Urinary bladder (tissue), 4 donors: ENCODE measurements around the gene PROX2. TPM values are rescaled to one million over a fixed set of nuclear protein-coding genes. Genes with fewer than 3 reads are reported as not detected.

Source experiments
- DNase-seq: peaks from one replicate; pipeline ENCODE4 v3.0.0-alpha.2; 2015; ENCODE audit errors: extremely low spot score
- H3K27ac ChIP-seq: one replicate; pipeline ENCODE4 v1.5.1; 2013; ENCODE audit warnings: low read depth, mild to moderate bottlenecking, moderate library complexity
- H3K36me3 ChIP-seq: one replicate; pipeline ENCODE4 v1.6.1; 2013; ENCODE audit warnings: mild to moderate bottlenecking, moderate library complexity; ENCODE audit not compliant: insufficient read depth
- H3K4me1 ChIP-seq: one replicate; pipeline ENCODE4 v1.6.1; 2013; ENCODE audit warnings: mild to moderate bottlenecking, moderate library complexity; ENCODE audit not compliant: insufficient read depth
- H3K4me3 ChIP-seq: one replicate; pipeline ENCODE4 v1.5.1; 2013; ENCODE audit warnings: low read depth, low read length
- whole genome bisulfite sequencing: extraction: QIAGEN DNeasy Blood & Tissue Kit; methylation state at CpG from one replicate; pipeline ENCODE4 v1.1.7; 2013; 5-methylcytosine and 5-hydroxymethylcytosine counted together
- polyA plus RNA-seq: library from polyadenylated mRNA; stranded (reverse); fragments of 200-250 nt; gene quantifications from one replicate; pipeline ENCODE4 v1.2.3, GENCODE V29; 2013
- total RNA-seq: library from RNA; depleted of rRNA; stranded (reverse); fragments of >200 nt; gene quantifications from one replicate; pipeline ENCODE4 v1.2.3, GENCODE V29; 2014
- donor health status: healthy with polysubstance abuse.
- donor health status: healthy.

Gene PROX2
- total and polyA plus RNA-seq, 2 donors: not detected

GRCh38 chr14:74838166-74838565 lies 37.8 kb downstream of the PROX2 start:
- H3K27ac ChIP-seq: no peak overlapping the region
- H3K4me1 ChIP-seq: no peaks in the 10 kb centered on the region
- no peaks in the 10 kb centered on the region for H3K36me3 ChIP-seq
- 46% methylated on average over 2 of the region's 2 CpGs for whole genome bisulfite sequencing
- H3K4me3 ChIP-seq: no peak overlapping the region
- DNase-seq: no peak

- Histone ChIP-seq H3K4me1 (no peaks in the 10 kb centered on the region), H3K4me3 (no peak overlapping the region), H3K36me3 (no peaks in the 10 kb centered on the region), H3K27ac (no peak overlapping the region)
- no peak for DNase-seq
- WGBS: 43% methylated on average over 1 of the region's 1 CpG
Measured at GRCh38 chr14:74836251-74836960, 39.5 kb downstream of the PROX2 start.

DNA sequence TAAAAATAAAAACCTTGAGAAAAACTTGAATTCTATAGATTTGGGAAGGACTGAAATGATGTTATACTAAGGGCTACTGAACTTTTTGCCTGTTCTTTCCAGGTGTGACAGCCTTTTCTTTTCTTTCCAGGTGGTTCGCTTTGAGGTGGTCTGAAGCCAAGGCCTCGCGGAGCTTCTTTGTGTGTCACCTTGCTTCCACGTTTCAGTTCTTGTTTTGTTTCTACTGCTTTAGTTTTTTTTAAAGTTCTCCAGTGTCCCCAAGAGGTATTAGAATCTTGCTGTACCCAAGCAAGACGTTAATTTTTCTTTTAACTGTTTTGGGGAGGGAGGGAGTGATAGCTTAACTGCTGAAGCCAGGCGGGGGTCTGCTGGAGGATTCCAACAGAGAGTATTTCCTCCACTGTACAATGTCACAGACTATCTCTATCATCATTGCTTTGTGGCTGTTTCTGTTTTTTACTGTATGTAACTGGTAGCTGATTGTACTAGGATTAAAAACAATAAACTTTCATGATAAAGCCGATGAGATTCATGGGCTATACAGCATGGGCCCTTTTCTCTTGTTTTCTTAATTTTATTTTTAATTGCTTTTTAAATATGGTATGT lies 40.2 kb downstream of the PROX2 start:
- no peak overlapping the region for H3K27ac ChIP-seq
- 69% methylated on average over 7 of the region's 7 CpGs for WGBS

GRCh38 chr14:74834692-74835392 lies 41.1 kb downstream of the PROX2 start:
- Histone ChIP-seq H3K36me3 (no peaks in the 10 kb centered on the region), H3K4me3 (no peak overlapping the region), H3K27ac (no peak overlapping the region), H3K4me1 (no peaks in the 10 kb centered on the region)
- 72% methylated on average over 5 of the region's 5 CpGs for WGBS
- no peak for DNase-seq

More for the DNA sequence above, 40.2 kb downstream of the PROX2 start:
- no peaks in the 10 kb centered on the region for H3K36me3 ChIP-seq
- DNase-seq: no peak
- no peak overlapping the region for H3K4me3 ChIP-seq
- H3K4me1 ChIP-seq: no peaks in the 10 kb centered on the region

GRCh38 chr14:74832849-74833248 lies 43.1 kb downstream of the PROX2 start:
- WGBS: 91% methylated on average over 4 of the region's 4 CpGs
- H3K4me3 ChIP-seq: no peak overlapping the region
- no peaks in the 10 kb centered on the region for H3K36me3 ChIP-seq
- no peak overlapping the region for H3K27ac ChIP-seq
- no peak for DNase-seq
- no peaks in the 10 kb centered on the region for H3K4me1 ChIP-seq

DNA sequence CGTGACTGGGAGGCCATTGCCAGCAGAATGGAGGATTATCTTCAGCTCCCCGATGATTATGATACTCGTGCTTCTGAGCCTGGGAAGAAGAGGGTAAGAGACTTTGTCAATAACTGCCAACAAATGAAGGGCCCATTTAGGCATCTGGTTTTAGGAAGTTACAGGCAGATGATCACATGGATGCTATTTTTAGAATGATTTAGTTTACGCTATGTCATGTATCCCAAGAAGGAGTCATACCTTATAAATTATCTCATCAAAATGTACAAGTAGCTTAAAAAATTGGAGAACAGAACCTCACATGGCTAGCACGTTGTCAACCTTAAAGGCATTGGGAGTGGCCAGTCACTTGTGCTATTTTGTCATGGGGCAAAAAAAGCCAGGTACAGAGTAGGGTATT lies 46.7 kb downstream of the PROX2 start:
- Histone ChIP-seq H3K4me3 (no peak overlapping the region), H3K4me1 (peaks cover 3% of the 10 kb centered on the region), H3K27ac (no peak overlapping the region), H3K36me3 (no peaks in the 10 kb centered on the region)
- DNase-seq: no peak
- 85% methylated on average over 5 of the region's 5 CpGs for WGBS

DNA sequence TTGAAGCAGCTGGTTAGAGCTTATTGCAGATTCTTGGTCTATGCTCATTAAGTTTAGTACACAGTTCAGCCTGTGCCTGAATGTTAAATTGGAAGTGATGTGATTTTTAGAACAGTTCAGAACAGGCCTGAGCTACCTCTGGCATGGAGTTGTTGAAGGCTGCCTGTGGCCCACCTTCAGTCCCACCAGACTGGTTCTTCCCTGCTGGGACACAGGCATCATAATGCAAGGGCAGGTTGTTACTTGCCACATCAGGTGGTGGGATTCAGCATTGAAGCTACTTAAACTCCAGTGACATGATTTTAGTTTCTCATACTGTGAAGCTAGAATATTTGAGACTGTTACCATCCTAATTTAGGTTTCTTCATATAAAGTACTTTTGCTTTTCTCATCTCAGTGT lies 49.4 kb downstream of the PROX2 start:
- Histone ChIP-seq H3K4me1 (peaks cover 3% of the 10 kb centered on the region), H3K4me3 (no peak overlapping the region), H3K36me3 (no peaks in the 10 kb centered on the region), H3K27ac (no peak overlapping the region)
- DNase-seq: no peak

Other genes with a start within 250 kb of the PROX2 start
- gene AREL1, start 163.1 kb downstream of the PROX2 start, total RNA-seq: 20.4 TPM
- 9.2 TPM for gene AREL1, start 163.1 kb downstream of the PROX2 start, polyA plus RNA-seq
- gene FCF1, start 163.0 kb downstream of the PROX2 start, total RNA-seq: 38.0 TPM
- gene FCF1, start 163.0 kb downstream of the PROX2 start, polyA plus RNA-seq: 38.3 TPM
- gene YLPM1, start 112.8 kb downstream of the PROX2 start, total RNA-seq: 153 TPM
- 23.0 TPM for gene YLPM1, start 112.8 kb downstream of the PROX2 start, polyA plus RNA-seq
- gene DLST, start 5.8 kb upstream of the PROX2 start, total RNA-seq: 50.2 TPM
- 96.3 TPM for gene DLST, start 5.8 kb upstream of the PROX2 start, polyA plus RNA-seq
- gene RPS6KL1, start 47.1 kb upstream of the PROX2 start, total RNA-seq: 2.4 TPM
- gene RPS6KL1, start 47.1 kb upstream of the PROX2 start, polyA plus RNA-seq: 3.7 TPM
- gene PGF, start 79.5 kb upstream of the PROX2 start, total RNA-seq: 7.3 TPM
- gene PGF, start 79.5 kb upstream of the PROX2 start, polyA plus RNA-seq: 18.7 TPM
- 16.0 TPM for gene EIF2B2, start 126.8 kb upstream of the PROX2 start, total RNA-seq
- gene EIF2B2, start 126.8 kb upstream of the PROX2 start, polyA plus RNA-seq: 44.8 TPM
- 97.1 TPM for gene MLH3, start 175.3 kb upstream of the PROX2 start, total RNA-seq
- 15.3 TPM for gene MLH3, start 175.3 kb upstream of the PROX2 start, polyA plus RNA-seq
- 14.7 TPM for gene ACYP1, start 187.9 kb upstream of the PROX2 start, total RNA-seq
- 23.5 TPM for gene ACYP1, start 187.9 kb upstream of the PROX2 start, polyA plus RNA-seq
- 1.5 TPM for gene ZC2HC1C, start 193.5 kb upstream of the PROX2 start, total RNA-seq
- 2.3 TPM for gene ZC2HC1C, start 193.5 kb upstream of the PROX2 start, polyA plus RNA-seq